ENCODE data around the gene ATXN2. TPM values are rescaled to one million over a fixed set of nuclear protein-coding genes. Genes with fewer than 3 reads are reported as not detected.

ATXN2 gene
- total RNA-seq, 1 donor from 2014 or later = 69.4 TPM

DNA sequence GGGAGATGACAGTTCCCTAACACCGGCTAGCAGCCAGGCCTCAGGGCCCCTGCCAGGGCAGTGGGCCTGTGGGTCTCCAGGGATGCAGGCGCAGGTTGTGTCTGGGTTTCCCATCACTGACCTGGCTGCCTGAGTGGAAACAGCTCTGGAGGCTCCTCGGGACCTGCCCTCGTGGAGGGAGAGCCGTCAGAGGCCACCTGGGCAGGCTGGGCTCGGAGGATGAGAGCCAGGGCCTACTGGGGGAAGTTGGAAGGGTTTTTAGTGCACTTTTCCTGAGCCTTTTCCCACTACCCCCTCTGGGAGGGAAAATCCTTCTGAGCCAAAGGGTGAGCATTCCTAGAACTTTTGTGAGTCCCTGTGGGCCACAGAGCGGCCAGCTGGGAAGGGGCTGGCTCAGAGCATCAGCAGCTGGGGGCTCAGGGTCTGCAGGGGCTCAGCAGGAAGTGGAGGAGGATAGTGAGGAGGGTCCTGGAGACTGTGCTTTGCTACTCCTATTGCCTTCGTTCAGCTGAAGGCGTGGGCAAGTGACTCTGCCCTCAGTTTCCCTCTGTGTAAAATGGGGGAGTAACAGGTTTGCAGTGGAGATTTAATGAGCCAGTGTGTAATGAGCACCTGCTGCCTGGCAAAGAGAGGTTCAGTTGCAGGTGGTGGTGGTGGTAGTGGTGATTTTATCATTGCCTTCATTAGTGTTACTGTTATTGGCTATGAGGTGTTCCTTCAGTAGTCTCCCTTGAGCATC, 191.6 kb downstream of the ATXN2 start:
- H3K4me3 Mint-ChIP-seq (ENCODE audit: unreplicated experiment) = peak overlapping the region; percentile 96
- TF ChIP-seq, protein P1, sequence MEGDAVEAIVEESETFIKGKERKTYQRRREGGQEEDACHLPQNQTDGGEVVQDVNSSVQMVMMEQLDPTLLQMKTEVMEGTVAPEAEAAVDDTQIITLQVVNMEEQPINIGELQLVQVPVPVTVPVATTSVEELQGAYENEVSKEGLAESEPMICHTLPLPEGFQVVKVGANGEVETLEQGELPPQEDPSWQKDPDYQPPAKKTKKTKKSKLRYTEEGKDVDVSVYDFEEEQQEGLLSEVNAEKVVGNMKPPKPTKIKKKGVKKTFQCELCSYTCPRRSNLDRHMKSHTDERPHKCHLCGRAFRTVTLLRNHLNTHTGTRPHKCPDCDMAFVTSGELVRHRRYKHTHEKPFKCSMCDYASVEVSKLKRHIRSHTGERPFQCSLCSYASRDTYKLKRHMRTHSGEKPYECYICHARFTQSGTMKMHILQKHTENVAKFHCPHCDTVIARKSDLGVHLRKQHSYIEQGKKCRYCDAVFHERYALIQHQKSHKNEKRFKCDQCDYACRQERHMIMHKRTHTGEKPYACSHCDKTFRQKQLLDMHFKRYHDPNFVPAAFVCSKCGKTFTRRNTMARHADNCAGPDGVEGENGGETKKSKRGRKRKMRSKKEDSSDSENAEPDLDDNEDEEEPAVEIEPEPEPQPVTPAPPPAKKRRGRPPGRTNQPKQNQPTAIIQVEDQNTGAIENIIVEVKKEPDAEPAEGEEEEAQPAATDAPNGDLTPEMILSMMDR (IDR thresholded peaks at IDR 0.05; ENCODE audit: unreplicated experiment) = no peak
- H3K27me3 Mint-ChIP-seq (ENCODE audit: unreplicated experiment) = peaks cover 34% of the 10 kb centered on the region
- H3K9me3 Mint-ChIP-seq (ENCODE audit: unreplicated experiment) = no peaks in the 10 kb centered on the region
- peaks cover 18% of the 10 kb centered on the region for H3K36me3 Mint-ChIP-seq (ENCODE audit: low read depth, unreplicated experiment)
- peaks cover 58% of the 10 kb centered on the region for H3K4me1 Mint-ChIP-seq (ENCODE audit: unreplicated experiment)
- no peak for DNase-seq (ENCODE audit: low spot score)
- H3K27ac Mint-ChIP-seq (ENCODE audit: unreplicated experiment) = no peak overlapping the region

DNA sequence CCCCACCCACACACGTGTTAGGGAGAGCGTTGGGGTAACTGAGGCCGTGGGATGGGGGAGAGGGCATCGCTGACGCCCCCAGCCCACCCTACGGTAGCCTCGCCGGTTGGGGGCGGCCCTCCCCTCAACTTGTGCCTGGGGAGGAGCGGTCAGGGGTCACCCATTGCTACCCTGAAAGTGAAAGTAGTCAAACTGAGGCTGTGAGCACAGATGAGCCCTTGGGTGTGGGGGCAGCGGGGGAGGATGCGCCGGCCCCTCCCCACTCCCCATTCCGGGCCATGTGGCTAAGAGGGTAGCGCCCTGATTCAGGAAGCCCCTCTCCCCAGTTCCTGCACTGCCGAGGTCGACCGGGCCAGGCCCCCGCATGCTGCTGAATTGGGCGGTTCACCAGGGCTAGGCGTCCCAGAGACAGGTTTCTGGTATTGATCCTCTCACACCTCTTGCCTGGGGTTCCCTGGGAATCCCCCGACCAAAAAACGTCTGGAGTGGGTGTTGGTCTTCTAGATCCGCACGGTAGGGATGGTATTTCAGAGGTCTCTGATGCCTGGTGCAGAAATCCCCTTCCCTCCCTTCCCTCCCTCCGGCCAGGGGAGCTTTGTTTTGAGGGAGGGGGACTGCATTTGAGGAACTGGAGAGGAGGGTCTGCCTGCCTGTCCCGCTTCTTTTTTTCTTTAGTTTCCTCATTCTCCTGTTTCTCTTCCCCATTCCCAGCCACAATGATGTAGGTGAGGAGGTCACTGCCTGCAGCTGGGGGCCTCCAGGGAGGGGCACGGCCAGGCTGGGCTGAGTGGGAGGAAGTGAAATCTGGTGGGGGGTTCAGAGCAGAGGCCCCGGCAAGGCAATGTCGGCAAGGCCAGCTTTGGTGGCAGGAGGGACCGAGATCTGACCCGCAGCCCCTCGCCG, 192.4 kb downstream of the ATXN2 start:
- TF ChIP-seq, protein P1 (IDR thresholded peaks at IDR 0.05; ENCODE audit: unreplicated experiment) = no peak
- no peak for DNase-seq (ENCODE audit: low spot score)
- peaks cover 51% of the 10 kb centered on the region for H3K4me1 Mint-ChIP-seq (ENCODE audit: unreplicated experiment)
- peak overlapping the region; percentile 96 for H3K4me3 Mint-ChIP-seq (ENCODE audit: unreplicated experiment)
- peak overlapping the region; percentile 91 for H3K27ac Mint-ChIP-seq (ENCODE audit: unreplicated experiment)
- peaks cover 12% of the 10 kb centered on the region for H3K36me3 Mint-ChIP-seq (ENCODE audit: low read depth, unreplicated experiment)
- H3K9me3 Mint-ChIP-seq (ENCODE audit: unreplicated experiment) = no peaks in the 10 kb centered on the region
- H3K27me3 Mint-ChIP-seq (ENCODE audit: unreplicated experiment) = peaks cover 32% of the 10 kb centered on the region

DNA sequence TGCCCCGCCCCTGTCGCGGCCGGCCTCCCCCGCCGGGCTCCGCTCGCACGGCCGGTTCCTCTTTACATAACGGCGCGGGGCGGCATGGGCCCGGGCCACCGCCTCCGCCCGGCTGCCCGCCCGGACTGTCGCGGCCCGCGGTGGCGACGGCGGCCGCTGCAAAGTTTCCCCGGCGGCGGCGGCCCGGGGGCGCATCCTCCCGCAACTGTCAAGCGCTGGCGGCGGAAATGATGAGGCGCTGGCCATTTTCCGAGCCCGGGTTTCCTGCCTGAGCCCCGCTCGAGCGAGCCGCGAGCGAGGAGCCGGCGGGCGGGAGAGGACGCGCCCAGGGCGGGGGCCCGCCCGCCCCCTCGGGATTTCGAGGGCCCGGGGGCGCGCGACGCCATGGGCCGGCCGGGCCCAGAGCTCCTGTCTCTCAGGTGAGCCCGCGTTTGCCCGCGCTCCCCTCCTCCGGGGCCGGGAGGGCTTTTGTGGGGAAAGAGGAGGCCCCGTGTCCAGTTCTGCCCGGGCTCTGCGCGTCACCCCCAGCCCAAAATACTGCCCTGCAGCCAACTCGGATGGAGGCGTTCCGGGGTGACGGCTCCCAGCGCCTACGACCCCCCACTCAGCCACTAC, 193.1 kb downstream of the ATXN2 start, which contains the start of gene SH2B3:
SH2B3 (plus strand) TSS at position 65 of the 615 bp plus-strand sequence. CDS start 12,223 bp downstream, outside the sequence.
- TF ChIP-seq, protein P1 (IDR thresholded peaks at IDR 0.05; ENCODE audit: unreplicated experiment) = no peak
- DNase-seq (ENCODE audit: low spot score) = no peak
- H3K4me1 Mint-ChIP-seq (ENCODE audit: unreplicated experiment) = peaks cover 47% of the 10 kb centered on the region
- H3K4me3 Mint-ChIP-seq (ENCODE audit: unreplicated experiment) = peak within 1 kb of the TSS; percentile 96
- peaks cover 34% of the 10 kb centered on the region for H3K27me3 Mint-ChIP-seq (ENCODE audit: unreplicated experiment)
- H3K9me3 Mint-ChIP-seq (ENCODE audit: unreplicated experiment) = no peaks in the 10 kb centered on the region
- H3K27ac Mint-ChIP-seq (ENCODE audit: unreplicated experiment) = peak within 1 kb of the TSS; percentile 99
- H3K36me3 Mint-ChIP-seq (ENCODE audit: low read depth, unreplicated experiment) = peaks cover 12% of the 10 kb centered on the region

DNA sequence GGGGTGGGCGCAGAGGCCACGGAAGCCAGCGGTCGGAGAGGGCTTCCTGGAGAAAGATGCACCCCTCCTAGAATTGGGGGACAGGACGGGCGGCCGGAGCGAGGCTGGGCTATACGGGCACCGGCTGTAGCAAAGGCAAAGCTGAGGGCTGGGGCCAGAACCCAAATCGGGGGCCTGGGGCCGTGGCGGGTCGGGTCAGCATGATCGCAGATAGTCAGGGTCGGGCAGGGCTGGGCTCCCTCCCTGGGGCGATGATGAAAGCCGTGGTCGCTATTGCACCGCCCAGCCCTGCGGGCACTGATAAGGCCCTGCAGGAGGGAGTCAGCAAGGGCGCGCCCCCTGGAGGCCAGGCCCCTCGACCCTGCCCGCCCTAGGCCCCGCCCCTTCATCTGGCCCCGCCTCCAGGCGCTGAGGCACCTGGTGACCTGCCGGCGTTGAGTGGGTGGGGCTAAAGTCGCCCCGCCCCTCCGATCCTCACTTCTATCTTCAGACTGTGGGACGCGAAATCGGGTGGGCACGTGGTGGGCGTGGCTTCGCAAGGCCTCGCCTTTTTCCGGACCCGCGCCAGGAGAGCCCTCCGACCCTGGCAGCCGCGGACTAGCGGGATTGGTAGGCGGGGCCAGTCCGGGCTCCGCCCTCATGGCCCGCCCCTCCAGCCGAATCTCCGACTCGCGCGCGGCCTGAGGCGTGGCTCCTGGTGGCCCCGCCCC, 193.8 kb downstream of the ATXN2 start:
- Mint-ChIP-seq H3K4me3 (ENCODE audit: unreplicated experiment) (peak overlapping the region; percentile 96), H3K27ac (ENCODE audit: unreplicated experiment) (peak overlapping the region; percentile 99), H3K9me3 (ENCODE audit: unreplicated experiment) (no peaks in the 10 kb centered on the region), H3K27me3 (ENCODE audit: unreplicated experiment) (peaks cover 36% of the 10 kb centered on the region), H3K4me1 (ENCODE audit: unreplicated experiment) (peaks cover 41% of the 10 kb centered on the region), H3K36me3 (ENCODE audit: low read depth, unreplicated experiment) (peaks cover 13% of the 10 kb centered on the region)
- peak; percentile 100 for DNase-seq (ENCODE audit: low spot score)
- TF ChIP-seq, protein P1 (IDR thresholded peaks at IDR 0.05; ENCODE audit: unreplicated experiment) = peak; percentile 76

All from endothelial cell (in vitro differentiated cells).